ENCODE measurements around the gene SYCP2L.
A peak's percentile ranks its signal among the peaks of the same experiment; 100 is the strongest.
"Not testable (repeated sequence)": the region's sequence is repeated elsewhere in the genome, so short reads cannot be mapped to it uniquely, and the experiment has no call there.

Gene SYCP2L

DNA sequence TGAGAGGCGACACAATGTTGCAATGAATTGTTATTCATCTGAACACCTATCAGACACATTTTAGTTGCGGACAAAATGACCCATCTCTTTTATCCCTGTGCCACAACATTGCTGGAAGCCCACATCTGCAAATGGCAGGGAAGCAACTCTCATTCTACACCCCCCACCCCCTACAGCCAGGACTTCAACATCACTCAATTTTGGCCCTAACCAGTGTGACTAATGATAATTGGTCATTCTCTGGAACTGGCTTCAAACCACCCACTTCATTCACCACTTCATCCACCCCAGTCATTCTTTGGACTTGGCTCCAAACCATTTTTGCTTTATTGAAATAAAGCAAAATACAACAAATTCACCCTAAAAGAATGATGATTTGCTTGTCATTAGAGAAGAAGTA lies 6.5 kb upstream of the SYCP2L start:
- no peak for DNase-seq

DNA sequence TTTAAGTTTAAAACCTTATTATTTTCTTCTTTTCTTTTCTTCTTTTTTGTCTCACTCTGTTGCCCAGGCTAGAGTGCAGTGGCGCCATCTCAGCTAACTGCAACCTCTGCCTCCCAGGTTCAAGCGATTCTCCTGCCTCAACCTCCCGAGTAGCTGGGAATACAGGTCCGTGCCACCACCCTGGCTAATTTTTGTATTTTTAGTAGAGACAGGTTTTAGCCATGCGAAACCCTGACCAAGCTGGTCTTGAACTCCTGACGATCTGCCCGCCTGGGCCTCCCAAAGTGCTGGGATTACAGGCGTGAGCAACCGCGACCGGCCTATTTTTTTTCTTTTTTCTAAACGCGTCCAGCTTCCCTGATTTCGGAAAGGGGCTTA lies 4.6 kb upstream of the SYCP2L start:
- DNase-seq: not testable (repeated sequence)

DNA sequence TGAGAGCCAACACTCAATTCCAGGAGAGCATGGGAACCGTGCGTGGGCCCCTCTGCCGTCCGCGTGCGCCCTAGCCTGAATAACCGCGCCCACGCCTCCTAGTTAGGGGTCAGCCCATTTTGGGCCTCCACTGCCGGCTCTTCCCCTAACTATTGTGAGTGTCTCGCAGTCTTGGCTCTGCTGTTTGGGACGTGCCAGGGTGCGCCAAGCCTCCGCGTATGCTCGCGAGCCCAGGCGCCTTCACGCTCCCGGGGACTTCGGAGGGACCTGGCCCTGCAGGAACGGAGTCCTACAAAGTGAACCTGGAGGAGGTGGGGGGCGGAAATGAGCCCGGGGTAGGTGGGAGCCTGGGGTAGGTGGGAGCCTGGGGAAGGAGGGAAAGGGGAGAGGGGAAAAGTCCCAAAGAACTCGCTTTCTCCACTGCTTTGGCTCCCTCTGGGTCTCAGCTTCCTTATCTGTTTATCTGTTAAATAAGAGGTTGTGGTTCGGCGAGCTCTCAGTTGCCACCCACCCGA lies 4.1 kb upstream of the SYCP2L start:
- no peak for DNase-seq

DNA sequence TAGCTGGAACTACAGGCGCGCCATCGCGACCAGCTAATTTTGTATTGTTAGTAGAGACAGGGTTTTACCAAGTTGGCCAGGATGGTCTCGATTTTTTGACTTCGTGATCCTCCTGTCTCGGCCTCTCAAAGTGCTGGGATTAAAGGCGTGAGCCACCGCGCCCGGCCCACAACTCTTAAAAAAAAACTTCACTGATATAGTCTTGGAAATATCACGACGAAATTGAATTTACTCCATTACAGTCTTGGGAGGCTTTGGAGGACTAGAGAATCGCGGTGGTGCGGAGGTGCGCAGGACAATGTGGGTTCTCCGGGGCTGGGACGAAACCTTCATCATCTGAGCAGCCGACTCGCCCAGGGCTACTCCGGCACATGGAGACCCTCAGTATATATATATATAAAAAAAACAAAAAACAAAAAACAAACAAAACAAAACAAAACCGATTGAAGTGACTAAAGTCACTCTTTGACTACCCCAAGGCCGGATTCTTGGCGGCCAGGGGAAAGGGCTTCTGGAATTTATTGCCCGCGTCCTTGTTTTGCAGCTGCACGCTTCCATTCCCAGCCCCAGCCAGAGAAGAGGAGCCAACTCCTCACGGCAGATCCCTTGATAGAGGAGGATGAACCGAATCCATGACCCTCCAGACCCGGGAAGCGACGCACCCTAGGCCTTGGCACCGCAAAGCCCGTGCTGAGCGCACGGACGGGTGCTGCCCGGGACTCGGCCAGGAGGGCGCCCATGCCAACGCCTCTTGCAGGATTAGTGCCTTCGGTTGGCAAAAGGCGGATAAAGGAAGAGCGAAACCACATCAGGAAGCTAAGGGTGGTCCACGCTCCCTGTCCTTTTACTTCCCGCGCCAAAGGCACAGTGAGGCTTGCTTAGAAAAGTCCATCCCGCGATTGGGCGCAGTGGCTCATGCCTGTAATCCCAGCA lies 3.3 kb upstream of the SYCP2L start:
- no peak for DNase-seq

DNA sequence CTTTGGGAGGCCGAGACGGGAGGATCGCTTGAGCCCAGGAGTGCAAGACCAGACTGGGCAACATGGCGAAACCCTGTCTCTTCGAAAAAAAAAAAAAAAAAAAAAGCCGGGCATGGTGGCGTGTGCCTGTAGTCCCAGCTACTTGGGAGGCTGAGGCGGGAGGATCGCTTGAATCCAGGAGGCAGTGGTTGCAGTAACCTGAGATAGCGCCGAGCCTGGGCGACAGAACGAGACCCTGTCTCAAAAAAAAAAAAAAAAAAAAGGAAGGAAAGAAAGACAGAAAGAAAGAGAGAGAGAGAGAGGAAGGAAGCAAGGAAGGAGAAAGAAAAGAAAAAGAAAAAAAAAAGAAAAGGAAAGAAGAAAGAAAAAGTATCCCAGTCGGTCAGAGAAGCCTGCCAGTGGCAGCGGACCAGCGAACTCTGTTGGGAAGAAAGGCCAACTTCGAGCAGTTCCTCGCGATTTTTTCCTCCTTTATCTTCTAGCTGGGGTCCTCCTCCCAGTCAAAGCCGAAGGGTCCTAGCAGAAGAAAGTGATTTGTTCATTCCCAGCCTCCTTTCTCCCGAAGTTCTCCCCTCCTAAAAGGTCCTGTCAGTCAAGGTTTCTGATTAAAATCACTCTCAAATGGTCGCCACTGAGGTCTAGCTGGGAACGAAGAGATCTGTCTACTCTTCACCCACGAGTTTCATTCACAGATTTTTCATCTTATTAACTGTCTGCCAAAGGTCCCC lies 2.4 kb upstream of the SYCP2L start:
- DNase-seq: no peak

DNA sequence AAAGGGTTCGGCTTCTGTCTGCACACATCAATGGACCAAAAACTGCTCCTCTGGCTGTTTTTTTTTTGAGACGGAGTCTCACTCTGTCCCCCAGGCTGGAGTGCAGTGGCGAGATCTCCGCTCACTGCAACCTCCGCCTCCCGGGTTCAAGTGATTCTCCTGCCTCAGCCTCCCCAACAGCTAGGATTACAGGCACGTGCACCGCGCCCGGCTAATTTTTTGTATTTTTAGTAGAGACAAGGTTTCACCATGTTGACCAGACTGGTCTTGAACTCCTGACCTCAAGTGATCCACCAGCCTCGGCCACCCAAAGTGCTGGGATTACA lies 524 bp upstream of the SYCP2L start:
- not testable (repeated sequence) for DNase-seq

DNA sequence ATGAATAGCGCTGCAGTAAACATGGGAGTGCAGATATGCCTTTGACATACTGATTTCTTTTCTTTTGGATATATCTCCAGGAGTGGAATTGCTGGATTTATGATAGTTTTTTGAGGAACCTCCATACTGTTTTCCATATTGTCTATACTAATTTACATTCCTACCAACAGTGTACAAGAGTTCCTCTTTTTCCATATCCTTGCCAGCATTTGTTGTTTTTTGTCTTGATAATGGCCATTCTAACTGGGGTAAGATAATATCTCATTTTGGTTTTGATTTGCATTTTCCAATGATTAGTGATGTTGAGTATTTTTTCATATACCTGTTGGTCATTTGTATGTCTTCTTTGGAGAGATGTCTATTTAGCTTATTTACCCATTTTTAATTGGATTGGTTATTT lies 3.3 kb downstream of the SYCP2L start:
- DNase-seq: no peak

DNA sequence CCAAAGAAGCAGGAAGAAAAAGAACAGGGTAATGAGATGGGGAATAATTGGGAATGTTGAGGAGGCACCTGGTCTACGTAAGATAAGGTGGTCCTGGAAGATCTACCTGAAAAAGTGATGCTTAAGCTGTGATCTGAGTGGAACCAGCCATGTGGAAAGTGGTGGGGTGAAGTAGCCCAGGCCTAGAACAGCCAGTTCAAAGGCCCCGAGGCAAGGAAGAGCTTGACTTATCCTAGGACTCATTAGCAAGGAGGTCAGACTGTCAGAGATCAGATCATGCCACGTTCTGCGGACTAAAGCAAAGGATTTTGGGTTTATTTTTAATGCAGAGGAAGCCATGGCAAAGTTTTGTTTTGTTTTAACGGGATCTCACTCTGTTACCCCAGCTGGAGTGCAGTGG lies 5.1 kb downstream of the SYCP2L start:
- DNase-seq: no peak

DNA sequence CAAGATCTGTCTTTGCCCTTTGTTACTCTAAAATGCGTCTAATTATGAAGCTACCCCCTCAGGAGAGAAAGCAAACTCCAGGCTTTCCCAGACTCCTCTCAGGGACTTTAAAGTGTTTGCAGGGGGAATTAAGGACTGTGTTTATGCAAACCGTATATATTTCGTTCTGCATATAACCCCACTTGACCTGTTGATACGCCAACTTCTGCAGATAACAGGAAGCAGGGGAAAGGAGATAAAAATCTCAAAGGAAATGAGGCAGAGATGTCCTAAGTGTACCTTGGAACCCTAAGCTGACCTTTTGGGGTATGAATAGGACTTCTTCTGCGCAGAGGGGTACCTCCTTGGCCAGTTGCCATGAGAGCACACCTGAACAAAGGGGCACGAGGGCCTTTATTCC lies 8.1 kb downstream of the SYCP2L start:
- DNase-seq: no peak

DNA sequence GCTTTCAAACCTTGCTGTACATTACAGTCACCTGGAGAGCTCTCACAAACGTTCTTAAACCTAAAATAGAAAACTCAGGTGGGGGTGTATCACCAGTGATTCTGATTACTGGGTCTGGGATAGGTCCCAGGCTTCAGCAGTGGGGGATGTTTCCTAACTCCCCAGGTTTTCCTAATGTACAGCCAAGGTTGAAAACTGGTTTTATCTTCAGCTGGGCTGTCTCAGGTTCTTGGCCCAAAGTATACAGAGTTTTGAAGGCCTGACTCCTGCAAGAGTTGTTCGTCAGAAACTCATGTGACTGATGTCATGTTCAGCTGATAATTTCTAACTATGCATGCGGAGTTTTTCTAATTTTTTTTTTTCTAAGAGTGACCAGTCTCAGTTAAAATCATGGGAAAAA lies 9.8 kb downstream of the SYCP2L start:
- no peak for DNase-seq

DNA sequence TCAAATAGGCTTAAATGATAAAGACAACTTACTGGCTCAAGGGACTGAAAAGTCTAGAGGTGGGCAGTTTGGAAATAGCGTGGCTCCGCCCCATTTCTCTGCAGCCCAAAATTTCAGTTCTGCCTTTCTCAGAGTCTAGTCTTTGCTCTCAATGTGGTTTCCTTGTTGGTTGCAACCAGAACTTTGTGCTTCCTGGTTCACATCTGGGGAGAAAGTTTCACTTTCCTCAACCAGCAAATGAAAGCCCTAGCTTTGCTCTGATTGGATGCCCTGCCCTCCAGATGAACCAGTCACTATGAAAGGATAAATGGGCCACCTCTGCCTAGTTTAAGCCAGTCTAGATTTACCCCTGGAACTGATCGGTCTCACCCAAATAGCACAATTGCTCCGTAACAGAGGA lies 14.9 kb downstream of the SYCP2L start:
- DNase-seq: no peak

DNA sequence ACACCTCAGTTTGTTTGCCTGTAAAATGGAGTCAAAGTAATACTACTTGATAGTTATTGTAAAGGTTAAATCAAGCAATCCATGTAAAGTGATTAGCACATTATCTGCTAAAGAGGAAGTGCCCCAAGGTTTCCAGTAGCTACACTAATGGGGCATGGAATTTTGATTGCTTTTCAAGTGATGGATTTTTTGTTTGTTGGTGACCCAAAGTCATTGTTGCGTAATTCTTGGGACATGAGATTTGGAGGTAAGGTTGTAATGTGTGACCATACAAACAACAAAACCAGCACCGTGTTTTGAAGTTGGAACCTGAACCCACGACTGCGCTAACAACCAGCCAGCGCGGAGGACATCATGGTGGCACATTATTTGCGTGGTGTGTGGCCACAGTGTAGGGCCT lies 17.2 kb downstream of the SYCP2L start:
- no peak for DNase-seq

DNA sequence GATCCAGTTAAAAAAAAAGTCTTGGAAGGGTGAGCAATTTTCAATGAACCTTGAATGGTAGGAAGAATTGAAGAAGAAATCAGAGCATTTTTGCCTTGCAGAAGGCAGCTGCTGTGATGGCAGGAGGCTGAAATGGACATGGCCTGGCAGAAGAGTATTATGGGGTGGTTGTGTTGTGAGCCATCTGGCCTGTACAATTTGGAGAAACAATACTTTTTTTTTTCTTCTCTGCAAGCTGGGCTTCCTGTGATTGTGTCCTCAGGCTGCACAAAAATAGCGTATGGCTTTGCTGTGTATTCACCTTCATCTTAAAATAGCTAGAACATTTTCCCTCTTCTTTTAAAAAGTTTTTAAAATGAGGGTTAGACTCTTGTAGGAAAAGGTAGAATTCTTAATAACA lies 21.4 kb downstream of the SYCP2L start:
- DNase-seq: no peak

DNA sequence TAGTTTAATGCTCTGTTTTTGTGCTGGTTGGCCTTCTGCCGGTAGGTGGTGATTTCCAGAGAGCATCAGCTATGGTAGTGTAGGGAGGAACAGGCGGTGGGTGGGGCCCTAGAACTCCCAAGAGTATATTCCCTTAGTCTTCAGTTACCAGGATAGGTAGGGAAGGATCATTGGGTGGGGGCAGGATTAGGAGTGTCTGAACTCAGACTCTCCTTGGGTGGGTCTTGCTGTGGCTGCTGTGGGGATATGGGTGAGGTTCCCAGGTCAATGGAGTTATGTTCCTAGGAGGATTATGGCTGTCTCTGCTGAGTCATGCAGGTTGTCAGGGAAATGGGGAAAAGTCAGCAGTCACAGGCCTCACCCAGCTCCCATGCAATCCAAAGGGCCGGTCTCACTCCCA lies 32.7 kb downstream of the SYCP2L start:
- not testable (repeated sequence) for DNase-seq

DNA sequence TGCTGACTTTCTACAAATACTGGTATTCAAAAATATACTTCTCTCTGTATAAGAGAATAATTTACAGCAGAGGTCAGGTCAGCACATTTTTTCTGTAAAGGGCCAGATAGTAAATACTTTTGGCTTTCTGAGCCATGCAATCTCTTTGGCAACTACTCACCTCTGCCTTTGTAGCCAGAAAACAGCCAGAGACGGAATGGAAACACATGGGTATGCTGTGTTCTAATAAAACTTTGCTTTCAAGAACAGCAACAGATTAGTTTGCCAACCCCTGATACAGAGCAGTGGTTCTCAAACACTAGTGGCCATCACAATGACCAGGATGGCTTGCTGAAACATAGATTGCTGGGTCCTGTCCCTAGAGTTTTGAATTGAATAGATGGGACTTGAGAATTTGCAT lies 46.3 kb downstream of the SYCP2L start:
- DNase-seq: no peak

DNA sequence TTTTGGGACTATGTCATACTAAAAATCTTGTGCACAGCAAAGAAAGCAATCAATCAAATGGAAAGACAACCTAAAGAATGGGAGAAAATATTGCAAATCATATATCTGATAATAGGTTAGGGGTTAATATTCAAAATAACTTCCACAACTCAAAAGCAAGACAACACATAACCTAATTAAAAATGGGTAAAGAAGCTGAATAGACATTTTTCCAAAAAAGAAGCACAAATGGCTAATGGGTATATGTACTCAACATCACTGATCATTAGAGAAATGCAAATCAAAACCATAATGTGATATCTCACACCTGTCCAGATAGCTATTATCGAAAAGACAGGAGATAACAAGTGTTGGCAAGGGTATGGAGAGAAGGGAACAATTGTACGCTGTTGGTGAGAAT lies 53.0 kb downstream of the SYCP2L start:
- DNase-seq: no peak

DNA sequence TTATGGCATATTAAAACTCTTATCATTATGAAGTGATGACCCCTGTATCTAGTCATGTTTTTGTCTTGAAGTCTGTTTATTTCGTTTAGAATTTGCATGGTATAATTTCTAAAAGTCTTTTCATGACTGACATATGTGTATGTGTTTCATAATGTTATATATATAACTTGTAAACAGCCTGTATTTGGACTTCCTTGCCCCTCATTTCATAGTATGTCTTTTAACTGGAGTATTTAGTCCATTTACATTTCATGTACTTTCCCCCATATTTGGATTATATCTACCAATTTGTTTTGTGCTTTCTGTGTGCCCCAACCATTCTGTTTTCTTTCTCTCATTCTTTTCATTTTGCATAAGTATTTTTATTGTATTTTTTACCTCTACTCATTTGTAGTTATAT lies 59.0 kb downstream of the SYCP2L start:
- DNase-seq: no peak

DNA sequence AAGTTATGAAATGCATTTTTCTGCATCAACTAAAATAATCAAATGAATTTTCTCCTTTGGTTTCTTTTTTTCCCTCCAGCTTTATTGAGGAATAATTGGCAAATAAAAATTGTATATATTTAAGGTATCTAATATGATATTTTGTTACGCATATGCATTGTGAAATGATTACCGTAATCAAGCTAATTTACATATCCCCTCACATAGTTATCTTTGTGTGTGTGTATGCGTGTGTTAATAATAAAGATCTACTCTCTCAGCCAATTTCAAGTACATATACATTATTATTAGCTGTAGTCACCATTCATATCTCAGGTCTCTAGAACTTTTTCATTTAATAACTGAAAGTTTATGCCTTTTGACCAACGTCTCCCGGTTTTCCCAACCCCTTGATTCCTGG lies 61.1 kb downstream of the SYCP2L start:
- no peak for DNase-seq

DNA sequence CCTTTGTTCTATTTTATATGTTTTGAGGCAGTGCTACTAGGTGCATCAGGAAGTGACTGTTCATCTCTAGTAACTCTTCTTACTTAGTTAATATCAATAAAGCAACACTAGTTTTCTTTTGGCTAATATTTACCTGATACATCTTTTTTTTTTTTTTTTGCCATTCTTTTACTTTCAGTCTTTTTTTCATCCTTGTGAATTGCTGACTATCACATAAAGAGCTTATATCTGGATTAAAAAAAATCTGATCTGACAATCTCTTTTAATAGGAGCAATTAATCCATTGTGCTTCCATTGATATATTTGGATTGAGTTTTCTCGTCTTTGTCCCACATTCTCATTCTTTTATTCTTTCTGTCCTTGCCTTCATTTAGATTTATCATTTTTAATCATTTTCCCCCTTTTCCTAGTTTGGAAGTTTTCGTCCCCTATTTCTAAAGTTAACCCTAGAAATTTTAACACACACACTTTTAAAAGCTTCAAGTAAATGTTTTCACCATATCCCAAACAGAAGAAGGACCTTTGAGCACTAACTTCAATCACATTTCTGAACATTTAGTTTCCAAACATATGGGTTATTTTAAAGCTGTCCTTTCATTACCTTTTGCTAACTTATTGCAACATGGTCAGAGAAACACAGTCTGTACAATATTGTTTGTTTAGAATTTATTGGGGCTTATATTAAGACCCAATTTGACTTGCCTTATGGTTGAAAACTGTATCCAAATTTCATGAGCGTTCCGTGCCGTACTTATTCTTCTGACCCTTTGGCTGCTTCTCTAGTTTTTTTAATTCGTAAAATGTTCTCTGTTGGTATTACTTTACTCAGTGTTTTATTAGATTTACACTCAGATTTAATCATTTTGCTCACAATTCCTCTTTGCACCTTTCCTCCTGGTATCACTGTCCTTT lies 63.0 kb downstream of the SYCP2L start:
- DNase-seq: no peak

DNA sequence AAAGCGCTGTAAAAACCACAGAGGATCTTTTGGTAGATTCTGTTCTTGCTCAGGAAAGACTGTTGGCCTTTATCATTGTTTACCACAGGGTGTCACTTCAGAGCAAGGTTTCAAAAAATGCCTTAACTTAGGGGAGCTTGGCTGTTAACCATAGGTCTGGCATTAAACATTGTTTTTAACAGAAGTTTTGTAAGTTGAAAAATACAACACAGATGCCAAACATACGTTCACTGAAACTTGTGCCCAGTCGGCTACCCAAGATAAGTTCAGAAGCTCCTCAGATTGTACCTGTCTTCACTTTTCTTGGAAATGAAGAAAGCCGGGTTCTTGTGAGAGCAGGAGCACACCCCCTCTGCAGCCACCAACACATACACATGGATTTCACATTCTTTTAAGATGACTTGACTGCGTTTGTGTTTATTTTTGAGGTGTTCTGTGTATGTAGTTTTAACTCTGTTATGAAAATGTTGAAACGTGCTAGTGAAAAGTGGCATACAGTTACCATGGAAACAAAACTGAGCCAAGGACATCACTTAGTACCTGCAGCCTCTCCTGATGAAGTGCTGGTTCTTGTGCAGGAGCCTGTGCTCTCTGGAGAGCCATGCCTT lies 64.9 kb downstream of the SYCP2L start:
- no peak for DNase-seq

DNA sequence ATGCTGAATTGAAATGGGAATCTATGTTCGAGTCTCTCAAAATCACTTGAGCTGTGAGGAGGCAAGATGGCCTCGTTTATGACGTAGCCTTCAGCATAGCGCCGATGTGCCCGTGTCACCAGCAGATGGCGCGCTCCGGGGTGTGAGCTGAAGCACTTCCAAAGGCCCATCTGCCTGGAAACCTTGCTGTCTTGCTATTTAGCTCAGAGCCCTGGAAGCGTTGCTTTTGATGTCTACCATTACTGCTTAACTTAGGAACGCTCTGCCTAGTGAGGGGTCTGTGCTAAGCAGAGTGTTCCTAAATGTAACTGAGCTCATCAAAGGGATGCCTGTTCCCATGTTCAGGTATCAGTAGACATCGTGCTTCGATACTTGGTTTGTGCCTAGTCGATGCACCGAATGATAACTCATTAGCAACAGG lies 67.7 kb downstream of the SYCP2L start:
- peak; percentile 85 to 86 for DNase-seq

DNA sequence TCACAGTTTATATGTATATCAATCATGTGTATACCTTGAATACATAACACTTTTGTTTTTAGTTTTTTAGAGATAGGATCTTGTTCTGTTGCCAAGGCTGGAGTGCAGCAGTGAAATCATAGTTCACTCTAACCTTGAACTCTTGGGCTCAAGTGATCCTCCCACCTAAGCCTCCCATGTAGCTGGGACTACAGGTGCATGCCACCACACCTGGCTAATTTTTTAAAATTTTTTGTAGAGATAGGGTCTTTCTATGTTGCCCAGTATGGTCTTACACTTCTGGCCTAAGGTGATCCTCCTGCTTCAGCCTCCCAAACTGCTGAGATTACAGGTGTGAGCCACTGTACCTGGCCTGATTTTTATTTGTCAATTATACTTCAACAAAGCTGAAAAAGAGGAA lies 69.9 kb downstream of the SYCP2L start:
- DNase-seq: no peak

DNA sequence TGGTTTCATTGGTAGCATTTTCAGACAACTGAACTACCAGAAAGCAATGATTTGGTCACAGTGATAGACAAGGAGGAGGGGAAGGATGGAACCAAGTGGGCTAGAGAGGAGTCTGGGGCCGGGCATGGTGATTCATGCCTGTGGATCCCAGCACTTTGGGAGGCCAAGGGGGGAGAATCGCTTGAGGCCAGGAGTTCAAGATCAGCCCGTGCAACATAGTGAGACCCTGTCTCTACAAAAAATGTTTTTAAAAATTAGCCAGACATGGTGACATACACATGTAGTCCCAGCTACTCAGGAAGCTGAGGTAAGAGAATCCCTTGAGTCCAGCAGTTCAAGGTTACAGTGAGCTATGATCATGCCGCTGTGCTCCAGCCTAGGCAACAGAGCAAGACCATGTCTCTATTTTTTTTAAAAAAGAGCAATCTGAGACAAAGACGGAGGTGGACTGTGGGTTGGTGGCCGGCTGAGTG lies 70.6 kb downstream of the SYCP2L start:
- DNase-seq: no peak
